K562 (cell line): ENCODE data around the gene WASL. TPM values are rescaled to one million over a fixed set of nuclear protein-coding genes. Genes with fewer than 3 reads are reported as not detected.

Experiments used
- ASH1L ChIP-seq: fragments of 450-650 bp; IDR thresholded peaks from 2 replicates; pipeline ENCODE4 v1.6.1; 2018; ENCODE audit warnings: borderline replicate concordance, mild to moderate bottlenecking, low read depth; ENCODE audit not compliant: partially characterized antibody
- BRD9 ChIP-seq: fragments of 450-650 bp; IDR thresholded peaks from 2 replicates; pipeline ENCODE4 v1.6.1; 2018; ENCODE audit warnings: low read depth; ENCODE audit not compliant: partially characterized antibody
- CHD1 ChIP-seq: fragments of 200-600 bp; sonication (generic); IDR thresholded peaks from one replicate; pipeline ENCODE4 v1.6.1; 2012; ENCODE audit warnings: mild to moderate bottlenecking, moderate library complexity, low read length, inconsistent platforms
- DLX4 ChIP-seq: fragments of 250-450 bp; sonication (Bioruptor Pico); IDR thresholded peaks from 2 replicates; pipeline ENCODE4 v1.6.1; 2021; ENCODE audit warnings: mild to moderate bottlenecking
- KDM2B ChIP-seq: fragments of 250-450 bp; sonication (Bioruptor Pico); IDR thresholded peaks from 2 replicates; pipeline ENCODE4 v1.8.0; 2021; ENCODE audit warnings: mild to moderate bottlenecking, moderate library complexity
- MBD1 ChIP-seq: fragments of 250-450 bp; sonication (Bioruptor Pico); IDR thresholded peaks from 2 replicates; pipeline ENCODE4 v1.8.0; 2022; ENCODE audit warnings: inconsistent platforms
- PHB ChIP-seq: fragments of 250-450 bp; sonication (Bioruptor Pico); IDR thresholded peaks from 2 replicates; pipeline ENCODE4 v1.5.0; 2021
- POLR2H ChIP-seq: IDR thresholded peaks from 2 replicates; pipeline ENCODE4 v1.6.1; 2016; ENCODE audit warnings: missing genetic modification characterization, low read depth, mild to moderate bottlenecking, control low read depth, missing compliant biosample characterization, moderate library complexity
- SMC3 ChIP-seq: conservative IDR thresholded peaks from 2 replicates; pipeline ENCODE4 v1.6.1; 2011; ENCODE audit warnings: low read depth, low read length, improper control_type of control experiment; ENCODE audit not compliant: insufficient read depth
- THRAP3 ChIP-seq: fragments of 450-650 bp; IDR thresholded peaks from 2 replicates; pipeline ENCODE4 v1.6.1; 2016; ENCODE audit warnings: mild to moderate bottlenecking, inconsistent platforms, borderline replicate concordance
- ZFX ChIP-seq: sonication (generic); formaldehyde crosslinking; IDR thresholded peaks from 2 replicates; pipeline ENCODE4 v1.8.0; 2022; ENCODE audit warnings: mild to moderate bottlenecking, missing genetic modification reagents, moderate library complexity
- ZNF740 ChIP-seq, 3 experiments: fragments of 200-800 bp in 1 of 3; sonication (Bioruptor generic) in 1 of 3; sonication (generic) in 1 of 3; formaldehyde crosslinking in 1 of 3; IDR thresholded peaks; 2 replicates each; pipeline versions ENCODE4 v1.6.1 to v1.8.0; 2016 to 2022; ENCODE audit warnings: mild to moderate bottlenecking in 2 of 3, missing compliant biosample characterization in 2 of 3, missing genetic modification characterization in 2 of 3, missing genetic modification reagents in 1 of 3
- polyA plus RNA-seq, 8 experiments: library from polyadenylated mRNA; depleted of rRNA in 4 of 8; stranded (reverse) in 5 of 8; unstranded in 3 of 8; fragments of >200 nt; fragmentation: Nextera tagmentation in 2 of 8; fragmentation: Illumina TruSeq in 1 of 8; extraction: Ambion mirVana in 2 of 8; extraction: Trizol in 1 of 8; gene quantifications; 2 replicates each; pipeline versions ENCODE4 v1.2.1 to v1.2.3, GENCODE V29; 2011 to 2014; ENCODE audit warnings: inconsistent platforms in 1 of 8, missing spikeins in 1 of 8
- total RNA-seq, 7 experiments: library from RNA; depleted of rRNA in 6 of 7; stranded (reverse); fragments of >200 nt in 6 of 7; fragmentation: Illumina TruSeq in 2 of 7; extraction: Trizol in 2 of 7; gene quantifications; 2 replicates each; pipeline versions ENCODE4 v1.2.1 to v1.2.3, GENCODE V29; 2011 to 2021; ENCODE audit warnings: low replicate concordance in 1 of 7
- TF ChIP-seq, protein P1 (sequence below): fragments of 450-650 bp; IDR thresholded peaks from 2 replicates; pipeline ENCODE4 v1.6.1; 2016
- TF ChIP-seq, protein P2 (sequence below), 2 experiments: fragments of 150-350 bp in 1 of 2; IDR thresholded peaks; 2 replicates each; pipeline ENCODE4 v1.6.1; 2012 to 2016; ENCODE audit warnings: low read depth in 2 of 2, low read length in 2 of 2, mild to moderate bottlenecking in 1 of 2, moderate library complexity in 1 of 2
- TF ChIP-seq, protein P3 (sequence below): fragments of 250-450 bp; sonication (Bioruptor Pico); IDR thresholded peaks from 2 replicates; pipeline ENCODE4 v1.4.0; 2020; ENCODE audit warnings: mild to moderate bottlenecking, moderate library complexity, borderline replicate concordance

The WASL gene
- total and polyA plus RNA-seq, 9 of the 15 experiments (the other 6 are each of a cell fraction or from before 2014, with no cell fraction given) = 3.2 to 13.9 (median 8.3) TPM

GRCh38 chr7:123789817-123790216, 41.0 kb upstream of the WASL start (continued):
- TF ChIP-seq, protein P1, sequence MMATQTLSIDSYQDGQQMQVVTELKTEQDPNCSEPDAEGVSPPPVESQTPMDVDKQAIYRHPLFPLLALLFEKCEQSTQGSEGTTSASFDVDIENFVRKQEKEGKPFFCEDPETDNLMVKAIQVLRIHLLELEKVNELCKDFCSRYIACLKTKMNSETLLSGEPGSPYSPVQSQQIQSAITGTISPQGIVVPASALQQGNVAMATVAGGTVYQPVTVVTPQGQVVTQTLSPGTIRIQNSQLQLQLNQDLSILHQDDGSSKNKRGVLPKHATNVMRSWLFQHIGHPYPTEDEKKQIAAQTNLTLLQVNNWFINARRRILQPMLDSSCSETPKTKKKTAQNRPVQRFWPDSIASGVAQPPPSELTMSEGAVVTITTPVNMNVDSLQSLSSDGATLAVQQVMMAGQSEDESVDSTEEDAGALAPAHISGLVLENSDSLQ = peak; percentile 84
- TF ChIP-seq, protein P2, sequence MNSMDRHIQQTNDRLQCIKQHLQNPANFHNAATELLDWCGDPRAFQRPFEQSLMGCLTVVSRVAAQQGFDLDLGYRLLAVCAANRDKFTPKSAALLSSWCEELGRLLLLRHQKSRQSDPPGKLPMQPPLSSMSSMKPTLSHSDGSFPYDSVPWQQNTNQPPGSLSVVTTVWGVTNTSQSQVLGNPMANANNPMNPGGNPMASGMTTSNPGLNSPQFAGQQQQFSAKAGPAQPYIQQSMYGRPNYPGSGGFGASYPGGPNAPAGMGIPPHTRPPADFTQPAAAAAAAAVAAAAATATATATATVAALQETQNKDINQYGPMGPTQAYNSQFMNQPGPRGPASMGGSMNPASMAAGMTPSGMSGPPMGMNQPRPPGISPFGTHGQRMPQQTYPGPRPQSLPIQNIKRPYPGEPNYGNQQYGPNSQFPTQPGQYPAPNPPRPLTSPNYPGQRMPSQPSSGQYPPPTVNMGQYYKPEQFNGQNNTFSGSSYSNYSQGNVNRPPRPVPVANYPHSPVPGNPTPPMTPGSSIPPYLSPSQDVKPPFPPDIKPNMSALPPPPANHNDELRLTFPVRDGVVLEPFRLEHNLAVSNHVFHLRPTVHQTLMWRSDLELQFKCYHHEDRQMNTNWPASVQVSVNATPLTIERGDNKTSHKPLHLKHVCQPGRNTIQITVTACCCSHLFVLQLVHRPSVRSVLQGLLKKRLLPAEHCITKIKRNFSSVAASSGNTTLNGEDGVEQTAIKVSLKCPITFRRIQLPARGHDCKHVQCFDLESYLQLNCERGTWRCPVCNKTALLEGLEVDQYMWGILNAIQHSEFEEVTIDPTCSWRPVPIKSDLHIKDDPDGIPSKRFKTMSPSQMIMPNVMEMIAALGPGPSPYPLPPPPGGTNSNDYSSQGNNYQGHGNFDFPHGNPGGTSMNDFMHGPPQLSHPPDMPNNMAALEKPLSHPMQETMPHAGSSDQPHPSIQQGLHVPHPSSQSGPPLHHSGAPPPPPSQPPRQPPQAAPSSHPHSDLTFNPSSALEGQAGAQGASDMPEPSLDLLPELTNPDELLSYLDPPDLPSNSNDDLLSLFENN (IDR thresholded peaks at IDR 0.05; ENCODE audit: low read depth in 2 of 2, low read length in 2 of 2) = 0 out of 4 replicates have a peak, but pooled peaks of 1 of the 2 experiments have one; percentile 49
- TF ChIP-seq MBD1 (no peak), ZNF740 (CRISPR knock-in tag; IDR thresholded peaks at IDR 0.05) (no peak), ZNF740 (tag; IDR thresholded peaks at IDR 0.05) (0 out of 4 replicates have a peak, but pooled peaks of 1 of the 2 experiments have one; percentile 15), THRAP3 (no peak), POLR2H (tag) (peak; percentile 54), DLX4 (CRISPR knock-in tag) (no peak), SMC3 (no peak), ASH1L (no peak), KDM2B (CRISPR knock-in tag) (no peak), ZFX (CRISPR knock-in tag) (no peak), BRD9 (no peak), CHD1 (no peak), PHB (no peak)
- TF ChIP-seq, protein P3, sequence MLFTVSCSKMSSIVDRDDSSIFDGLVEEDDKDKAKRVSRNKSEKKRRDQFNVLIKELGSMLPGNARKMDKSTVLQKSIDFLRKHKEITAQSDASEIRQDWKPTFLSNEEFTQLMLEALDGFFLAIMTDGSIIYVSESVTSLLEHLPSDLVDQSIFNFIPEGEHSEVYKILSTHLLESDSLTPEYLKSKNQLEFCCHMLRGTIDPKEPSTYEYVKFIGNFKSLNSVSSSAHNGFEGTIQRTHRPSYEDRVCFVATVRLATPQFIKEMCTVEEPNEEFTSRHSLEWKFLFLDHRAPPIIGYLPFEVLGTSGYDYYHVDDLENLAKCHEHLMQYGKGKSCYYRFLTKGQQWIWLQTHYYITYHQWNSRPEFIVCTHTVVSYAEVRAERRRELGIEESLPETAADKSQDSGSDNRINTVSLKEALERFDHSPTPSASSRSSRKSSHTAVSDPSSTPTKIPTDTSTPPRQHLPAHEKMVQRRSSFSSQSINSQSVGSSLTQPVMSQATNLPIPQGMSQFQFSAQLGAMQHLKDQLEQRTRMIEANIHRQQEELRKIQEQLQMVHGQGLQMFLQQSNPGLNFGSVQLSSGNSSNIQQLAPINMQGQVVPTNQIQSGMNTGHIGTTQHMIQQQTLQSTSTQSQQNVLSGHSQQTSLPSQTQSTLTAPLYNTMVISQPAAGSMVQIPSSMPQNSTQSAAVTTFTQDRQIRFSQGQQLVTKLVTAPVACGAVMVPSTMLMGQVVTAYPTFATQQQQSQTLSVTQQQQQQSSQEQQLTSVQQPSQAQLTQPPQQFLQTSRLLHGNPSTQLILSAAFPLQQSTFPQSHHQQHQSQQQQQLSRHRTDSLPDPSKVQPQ (CRISPR knock-in tag) = no peak
